HCT116 (cell line): Measurements from ENCODE around the gene SLC16A12. TPM values are rescaled to one million over a fixed set of nuclear protein-coding genes. Genes with fewer than 3 reads are reported as not detected.

ENCODE experiments used
- ATAC-seq: fragments of 200-7000 bp; cut with Tn5 transposase; 2 replicates; pipeline ENCODE4 v1.9.1; 2020; ENCODE audit warnings: mild to moderate bottlenecking, moderate library complexity
- BruUV-seq: library from RNA; stranded (reverse); fragments of 400-500 nt; replicated peaks from 2 replicates; lab custom pipeline; 2021; lab: Mats Ljungman, UMichigan
- CTCF ChIA-PET: fragments of 300-600 bp; sonication (Branson Sonifier 250); formaldehyde crosslinking; loops from one replicate; lab custom pipeline; 2021; ENCODE audit warnings: antibody characterized with exemption; lab: Charles Lee
- POLR2A ChIA-PET: fragments of 300-600, 350-600 bp; sonication (Branson Sonifier 250); formaldehyde crosslinking; loops from one replicate; lab custom pipeline; 2021; ENCODE audit warnings: antibody characterized with exemption; lab: Charles Lee
- RAD21 ChIA-PET, 2 experiments: fragments of 300-600 bp; sonication (Branson Sonifier 250); formaldehyde crosslinking; loops; one replicate each; lab custom pipeline; 2023; ENCODE audit warnings: low total read pairs in 2 of 2; ENCODE audit not compliant: uncharacterized antibody in 2 of 2, unreplicated experiment in 2 of 2, low non-redundant PET in 1 of 2; lab: Charles Lee
- DNase-seq: peaks from one replicate; pipeline ENCODE4 v3.0.0-alpha.2; 2010; ENCODE audit warnings: low read depth, low spot score
- H2AFZ ChIP-seq: fragments of 200-600 bp; shearing (Covaris generic), sonication (generic); 2 replicates; pipeline ENCODE4 v1.6.1; 2017; ENCODE audit warnings: low read depth, mixed run types, mixed read lengths, antibody characterized with exemption, low read length; ENCODE audit not compliant: poor library complexity, severe bottlenecking
- H3K27ac ChIP-seq: 2 replicates; pipeline ENCODE4 v1.5.1; 2012; ENCODE audit warnings: low read depth, low read length
- H3K27me3 ChIP-seq: fragments of 200-600 bp; sonication (generic); 2 replicates; pipeline ENCODE4 v1.6.1; 2016; ENCODE audit warnings: mixed run types, low read length, mixed read lengths; ENCODE audit not compliant: insufficient read depth
- H3K36me3 ChIP-seq, 2 experiments: fragments of 200-500 bp in 1 of 2; fragments of 200-600 bp in 1 of 2; sonication (Bioruptor generic) in 1 of 2; sonication (generic) in 1 of 2; 2 replicates each; pipeline versions ENCODE4 v1.5.1 to v1.6.1; 2014 to 2016; ENCODE audit warnings: low read length in 2 of 2, inconsistent platforms in 1 of 2, mixed read lengths in 1 of 2, mixed run types in 1 of 2; ENCODE audit not compliant: insufficient read depth in 2 of 2, control insufficient read depth in 1 of 2
- H3K4me1 ChIP-seq, 2 experiments: fragments of 200-600 bp in 1 of 2; sonication (generic) in 1 of 2; 2 replicates each; pipeline versions ENCODE4 v1.5.1 to v1.6.1; 2012 to 2017; ENCODE audit warnings: low read length in 2 of 2, inconsistent platforms in 1 of 2, mild to moderate bottlenecking in 1 of 2, mixed read lengths in 1 of 2, mixed run types in 1 of 2, moderate library complexity in 1 of 2; ENCODE audit not compliant: insufficient read depth in 2 of 2, control insufficient read depth in 1 of 2
- H3K4me2 ChIP-seq: fragments of 200-600 bp; sonication (generic); 2 replicates; pipeline ENCODE4 v1.6.1; 2017; ENCODE audit warnings: mixed run types, low read length, mixed read lengths
- H3K4me3 ChIP-seq, 2 experiments: fragments of 200-600 bp in 1 of 2; sonication (generic) in 1 of 2; replicated peaks in 1 of 2; 2 replicates each; pipeline ENCODE4 v1.5.1; 2011 to 2016; ENCODE audit warnings: low read length in 2 of 2, control low read depth in 1 of 2, low read depth in 1 of 2, mild to moderate bottlenecking in 1 of 2, mixed read lengths in 1 of 2, mixed run types in 1 of 2
- H3K79me2 ChIP-seq: fragments of 200-600 bp; sonication (generic); 2 replicates; pipeline ENCODE4 v1.6.1; 2017; ENCODE audit warnings: mild to moderate bottlenecking, mixed run types, low read length, moderate library complexity, mixed read lengths; ENCODE audit not compliant: insufficient read depth
- H3K9ac ChIP-seq: fragments of 200-600 bp; sonication (generic); 2 replicates; pipeline ENCODE4 v1.6.1; 2016; ENCODE audit warnings: low read length, mixed read lengths
- H3K9me2 ChIP-seq: fragments of 200-600 bp; sonication (generic), shearing (Covaris generic); 2 replicates; pipeline ENCODE4 v1.6.1; 2017; ENCODE audit warnings: mixed run types, mild to moderate bottlenecking, moderate library complexity; ENCODE audit not compliant: insufficient read depth
- H3K9me3 ChIP-seq, 2 experiments: fragments of 200-500 bp in 1 of 2; fragments of 200-600 bp in 1 of 2; sonication (Bioruptor generic) in 1 of 2; sonication (generic) in 1 of 2; 2 replicates each; pipeline ENCODE4 v1.6.1; 2014 to 2017; ENCODE audit warnings: low read length in 2 of 2, mixed read lengths in 2 of 2, inconsistent platforms in 1 of 2, low read depth in 1 of 2, mild to moderate bottlenecking in 1 of 2, mixed run types in 1 of 2, moderate library complexity in 1 of 2; ENCODE audit not compliant: control insufficient read depth in 1 of 2, insufficient read depth in 1 of 2
- H4K20me1 ChIP-seq: fragments of 200-600 bp; sonication (generic), shearing (Covaris generic); 2 replicates; pipeline ENCODE4 v1.6.1; 2017; ENCODE audit warnings: mixed run types, mild to moderate bottlenecking, moderate library complexity; ENCODE audit not compliant: insufficient read depth
- CBX3 ChIP-seq: IDR thresholded peaks from 2 replicates; pipeline ENCODE4 v1.6.1; 2012; ENCODE audit warnings: low read depth
- EGR1 ChIP-seq: IDR thresholded peaks from 2 replicates; pipeline ENCODE4 v1.6.1; 2012; ENCODE audit warnings: low read depth
- ELF1 ChIP-seq: IDR thresholded peaks from 2 replicates; pipeline ENCODE4 v1.6.1; 2012; ENCODE audit warnings: low read depth, borderline replicate concordance
- EZH2 ChIP-seq: fragments of 200-600 bp; sonication (generic); IDR thresholded peaks from 2 replicates; pipeline ENCODE4 v1.6.1; 2017; ENCODE audit warnings: antibody characterized with exemption, mixed run types
- JUND ChIP-seq: IDR thresholded peaks from 2 replicates; pipeline ENCODE4 v1.6.1; 2012
- POLR2A ChIP-seq: IDR thresholded peaks from 2 replicates; pipeline ENCODE4 v1.7.0; 2011; ENCODE audit warnings: borderline replicate concordance; ENCODE audit not compliant: insufficient read depth, insufficient read length; ENCODE audit errors: extremely low read depth
- RAD21 ChIP-seq: IDR thresholded peaks from 2 replicates; pipeline ENCODE4 v1.6.1; 2012; ENCODE audit warnings: low read depth, mild to moderate bottlenecking
- SIN3A ChIP-seq: IDR thresholded peaks from 2 replicates; pipeline ENCODE4 v1.6.1; 2012; ENCODE audit warnings: low read depth
- SP1 ChIP-seq: IDR thresholded peaks from 2 replicates; pipeline ENCODE4 v1.6.1; 2012; ENCODE audit warnings: low read depth
- SRF ChIP-seq: IDR thresholded peaks from 2 replicates; pipeline ENCODE4 v1.6.1; 2012; ENCODE audit warnings: low read depth
- ZNF274 ChIP-seq: fragments of 200-500 bp; sonication (Bioruptor generic); IDR thresholded peaks from 2 replicates; pipeline ENCODE4 v1.6.1; 2014; ENCODE audit warnings: mild to moderate bottlenecking, low read depth, low read length, inconsistent platforms
- intact Hi-C: fragments of 100-400 bp; cut with micrococcal nuclease; formaldehyde crosslinking; loops from 2 replicates; pipeline ENCODE4 v1.10.0; 2022
- total RNA-seq: library from RNA; stranded (reverse); gene quantifications from one replicate; pipeline ENCODE4 v1.2.1, GENCODE V29; 2021; ENCODE audit not compliant: unreplicated experiment
- TF ChIP-seq, protein P1 (sequence below), 3 experiments: fragments of 200-600 bp in 1 of 3; sonication (generic) in 1 of 3; IDR thresholded peaks in 2 of 3; conservative IDR thresholded peaks in 1 of 3; 2 replicates each; pipeline ENCODE4 v1.5.1; 2012 to 2017; ENCODE audit warnings: low read depth in 2 of 3, low read length in 2 of 3, antibody characterized with exemption in 1 of 3, borderline replicate concordance in 1 of 3, control low read depth in 1 of 3, mild to moderate bottlenecking in 1 of 3, mixed read lengths in 1 of 3, mixed run types in 1 of 3, moderate library complexity in 1 of 3; ENCODE audit not compliant: insufficient read depth in 1 of 3

The SLC16A12 gene
- total RNA-seq, 1 experiment from 2014 or later: not detected

DNA sequence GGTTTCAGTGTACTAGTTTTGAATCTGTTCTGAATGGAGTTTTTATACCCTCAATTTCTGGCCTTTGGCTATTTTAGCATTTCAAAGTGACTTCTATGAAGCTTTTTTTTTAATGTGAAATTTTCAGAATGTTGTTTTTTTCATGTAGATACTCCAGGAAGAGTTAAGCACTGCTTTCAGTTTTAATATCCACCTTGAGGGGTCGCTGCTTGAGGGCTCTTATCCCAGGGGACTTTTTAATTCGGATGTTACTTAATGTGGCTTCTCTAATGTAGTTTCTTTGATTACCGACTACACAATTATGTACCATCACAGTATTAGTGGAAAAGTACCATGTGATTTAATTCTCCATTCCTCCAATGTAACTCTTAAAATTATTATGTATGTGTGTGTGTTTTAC lies 115.8 kb downstream of the SLC16A12 start:
- POLR2A ChIA-PET: no interaction called here
- TF ChIP-seq, protein P1, sequence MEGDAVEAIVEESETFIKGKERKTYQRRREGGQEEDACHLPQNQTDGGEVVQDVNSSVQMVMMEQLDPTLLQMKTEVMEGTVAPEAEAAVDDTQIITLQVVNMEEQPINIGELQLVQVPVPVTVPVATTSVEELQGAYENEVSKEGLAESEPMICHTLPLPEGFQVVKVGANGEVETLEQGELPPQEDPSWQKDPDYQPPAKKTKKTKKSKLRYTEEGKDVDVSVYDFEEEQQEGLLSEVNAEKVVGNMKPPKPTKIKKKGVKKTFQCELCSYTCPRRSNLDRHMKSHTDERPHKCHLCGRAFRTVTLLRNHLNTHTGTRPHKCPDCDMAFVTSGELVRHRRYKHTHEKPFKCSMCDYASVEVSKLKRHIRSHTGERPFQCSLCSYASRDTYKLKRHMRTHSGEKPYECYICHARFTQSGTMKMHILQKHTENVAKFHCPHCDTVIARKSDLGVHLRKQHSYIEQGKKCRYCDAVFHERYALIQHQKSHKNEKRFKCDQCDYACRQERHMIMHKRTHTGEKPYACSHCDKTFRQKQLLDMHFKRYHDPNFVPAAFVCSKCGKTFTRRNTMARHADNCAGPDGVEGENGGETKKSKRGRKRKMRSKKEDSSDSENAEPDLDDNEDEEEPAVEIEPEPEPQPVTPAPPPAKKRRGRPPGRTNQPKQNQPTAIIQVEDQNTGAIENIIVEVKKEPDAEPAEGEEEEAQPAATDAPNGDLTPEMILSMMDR (IDR thresholded peaks at IDR 0.05 in 2 of 3, conservative IDR thresholded peaks at IDR 0.05 in 1 of 3; ENCODE audit: borderline replicate concordance in 1 of 3, insufficient read depth in 1 of 3, low read depth in 2 of 3, low read length in 2 of 3): peak in 1 of 3 experiments; percentile 38; a peak in 3 of 6 replicates
- no peak for TF ChIP-seq CBX3
- TF ChIP-seq, all 23 proteins: peak for 1
- intact Hi-C loops: no loop called here
- DNase-seq (no peak), ATAC-seq (no peak)
- H2AFZ ChIP-seq: no peak overlapping the region
- no peaks in the 10 kb centered on the region for H3K27me3 ChIP-seq
- CTCF ChIA-PET: interaction anchor here (1.5 to 1.7 kb wide), 2 partner anchors 143 to 202 kb away, joined by 5 to 6 read pairs; no protein-coding TSS in a partner anchor
- H3K4me2 ChIP-seq: no peak overlapping the region
- BruUV-seq: no TSS peak
- no peaks in the 10 kb centered on the region for H3K9me2 ChIP-seq
- no peak overlapping the region for H3K4me3 ChIP-seq
- RAD21 ChIA-PET: no interaction called here
- H3K36me3 ChIP-seq: peaks cover 7 to 15% of the 10 kb centered on the region in 2 experiments; a peak in 2 of 4 replicates
- H3K9me3 ChIP-seq: no peaks in the 10 kb centered on the region
- no peaks in the 10 kb centered on the region for H4K20me1 ChIP-seq
- no peak overlapping the region for H3K27ac ChIP-seq
- H3K4me1 ChIP-seq: peaks cover 3 to 9% of the 10 kb centered on the region in 2 experiments; a peak in 3 of 4 replicates
- peaks cover 36% of the 10 kb centered on the region for H3K79me2 ChIP-seq
- H3K9ac ChIP-seq: no peak overlapping the region

DNA sequence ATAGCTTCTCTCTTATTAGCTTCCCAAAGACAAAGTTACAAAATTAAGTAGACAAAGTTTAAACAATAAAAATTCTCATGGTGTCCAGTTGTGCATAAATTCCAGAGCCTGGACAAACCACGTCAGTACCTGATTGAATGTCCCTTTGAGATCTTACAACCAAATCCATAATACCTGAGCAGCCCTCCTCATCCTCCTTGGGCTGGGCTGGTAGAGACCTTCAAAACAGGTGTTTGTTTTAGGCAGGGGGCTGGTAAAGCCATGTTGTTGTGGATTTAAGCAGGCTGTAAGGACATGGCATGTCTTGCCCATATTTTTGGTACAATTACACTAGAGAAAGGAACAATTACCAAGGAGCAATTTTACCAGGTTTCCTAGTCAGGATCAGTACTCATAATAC lies 118.9 kb downstream of the SLC16A12 start:
- RAD21 ChIA-PET: no interaction called here
- Histone ChIP-seq H3K4me1 (peaks cover 7 to 14% of the 10 kb centered on the region in 2 experiments; a peak in 3 of 4 replicates), H3K4me3 (no peak overlapping the region), H3K27me3 (no peaks in the 10 kb centered on the region), H2AFZ (no peak overlapping the region), H3K9ac (no peak overlapping the region), H3K79me2 (peaks cover 36% of the 10 kb centered on the region), H3K4me2 (peak overlapping the region; percentile 90; the same call in 1 of the 2 replicates), H3K36me3 (peaks cover 7 to 15% of the 10 kb centered on the region in 2 experiments; a peak in 2 of 4 replicates), H4K20me1 (no peaks in the 10 kb centered on the region), H3K27ac (no peak overlapping the region), H3K9me3 (no peaks in the 10 kb centered on the region; a peak in 1 of 4 replicates), H3K9me2 (no peaks in the 10 kb centered on the region)
- CTCF ChIA-PET: no interaction called here
- DNase-seq: no peak
- BruUV-seq: no TSS peak
- POLR2A ChIA-PET: no interaction called here
- no peak for TF ChIP-seq RAD21
- TF ChIP-seq SRF: no peak
- no peak for TF ChIP-seq ELF1
- no peak for TF ChIP-seq JUND
- TF ChIP-seq POLR2A: no peak
- no peak for TF ChIP-seq EGR1
- no peak for TF ChIP-seq SP1
- no peak for TF ChIP-seq EZH2
- no peak for TF ChIP-seq ZNF274
- TF ChIP-seq SIN3A: no peak
- intact Hi-C loops: no loop called here
- no peak for ATAC-seq
